ENCODE data around the gene ZNF282.
"Not testable (repeated sequence)": the region's sequence is repeated elsewhere in the genome, so short reads cannot be mapped to it uniquely, and the experiment has no call there.

The ZNF282 gene

GRCh38 chr7:149229526-149229925 is 34.2 kb downstream of the ZNF282 start:
- Histone ChIP-seq H3K9ac (ENCODE audit: low read length) (no peak overlapping the region), H3F3A (ENCODE audit: insufficient read depth) (no peaks in the 10 kb centered on the region; the same call in 1 of the 2 replicates), H3K4me3 (ENCODE audit: insufficient read depth, low read length, poor library complexity, severe bottlenecking) (no peak overlapping the region), H3K9me3 (ENCODE audit: insufficient read depth, low read length) (no peaks in the 10 kb centered on the region), H2AFZ (ENCODE audit: low read depth, low read length, severe bottlenecking) (no peak overlapping the region), H4K20me1 (ENCODE audit: low read depth, low read length) (no peaks in the 10 kb centered on the region), H3K27me3 (ENCODE audit: low read length) (no peaks in the 10 kb centered on the region), H3K9me2 (replicated peaks; ENCODE audit: insufficient read depth, low read length) (no peaks in the 10 kb centered on the region), H3K36me3 (ENCODE audit: low read length) (no peaks in the 10 kb centered on the region), H3K4me2 (ENCODE audit: low read depth, low read length, poor library complexity, severe bottlenecking) (no peak overlapping the region), H3K79me2 (ENCODE audit: insufficient read depth, low read length) (no peaks in the 10 kb centered on the region), H3K27ac (ENCODE audit: low read depth, low read length) (no peak overlapping the region)
- TF ChIP-seq EZH2phosphoT487 (conservative IDR thresholded peaks at IDR 0.05; ENCODE audit: low read length), result no peak
- no peak for TF ChIP-seq CTCF (IDR thresholded peaks at IDR 0.05; ENCODE audit: insufficient read depth, low read length, poor library complexity, severe bottlenecking)

GRCh38 chr7:149232362-149232761 is 37.0 kb downstream of the ZNF282 start:
- Histone ChIP-seq H3K9me3 (ENCODE audit: insufficient read depth, low read length) (no peaks in the 10 kb centered on the region), H3K36me3 (ENCODE audit: low read length) (no peaks in the 10 kb centered on the region), H3F3A (ENCODE audit: insufficient read depth) (no peaks in the 10 kb centered on the region; the same call in 1 of the 2 replicates), H3K4me3 (ENCODE audit: insufficient read depth, low read length, poor library complexity, severe bottlenecking) (no peak overlapping the region), H3K9me2 (replicated peaks; ENCODE audit: insufficient read depth, low read length) (no peaks in the 10 kb centered on the region), H3K27ac (ENCODE audit: low read depth, low read length) (no peak overlapping the region), H4K20me1 (ENCODE audit: low read depth, low read length) (no peaks in the 10 kb centered on the region), H2AFZ (ENCODE audit: low read depth, low read length, severe bottlenecking) (no peak overlapping the region), H3K27me3 (ENCODE audit: low read length) (no peaks in the 10 kb centered on the region), H3K79me2 (ENCODE audit: insufficient read depth, low read length) (no peaks in the 10 kb centered on the region), H3K9ac (ENCODE audit: low read length) (no peak overlapping the region), H3K4me2 (ENCODE audit: low read depth, low read length, poor library complexity, severe bottlenecking) (no peak overlapping the region)
- TF ChIP-seq EZH2phosphoT487 (conservative IDR thresholded peaks at IDR 0.05; ENCODE audit: low read length), result no peak
- TF ChIP-seq CTCF (IDR thresholded peaks at IDR 0.05; ENCODE audit: insufficient read depth, low read length, poor library complexity, severe bottlenecking), result no peak

- H3K27ac ChIP-seq (ENCODE audit: low read depth, low read length); H3K9me2 ChIP-seq (replicated peaks; ENCODE audit: insufficient read depth, low read length); H4K20me1 ChIP-seq (ENCODE audit: low read depth, low read length); H3K36me3 ChIP-seq (ENCODE audit: low read length); H3K4me2 ChIP-seq (ENCODE audit: low read depth, low read length, poor library complexity, severe bottlenecking); H3K27me3 ChIP-seq (ENCODE audit: low read length); H3K9ac ChIP-seq (ENCODE audit: low read length); H3K79me2 ChIP-seq (ENCODE audit: insufficient read depth, low read length); H3K9me3 ChIP-seq (ENCODE audit: insufficient read depth, low read length); H3K4me3 ChIP-seq (ENCODE audit: insufficient read depth, low read length, poor library complexity, severe bottlenecking); H3F3A ChIP-seq (ENCODE audit: insufficient read depth); H2AFZ ChIP-seq (ENCODE audit: low read depth, low read length, severe bottlenecking): not testable (repeated sequence)
These were observed 38.4 kb downstream of the ZNF282 start for GRCh38 chr7:149233655-149234204.

- H3K9me3 ChIP-seq (ENCODE audit: insufficient read depth, low read length), result no peaks in the 10 kb centered on the region
- no peak for TF ChIP-seq EZH2phosphoT487 (conservative IDR thresholded peaks at IDR 0.05; ENCODE audit: low read length)
- no peak for TF ChIP-seq CTCF (IDR thresholded peaks at IDR 0.05; ENCODE audit: insufficient read depth, low read length, poor library complexity, severe bottlenecking)
- no peaks in the 10 kb centered on the region for H3K36me3 ChIP-seq (ENCODE audit: low read length)
- no peak overlapping the region for H3K9ac ChIP-seq (ENCODE audit: low read length)
- H3K9me2 ChIP-seq (replicated peaks; ENCODE audit: insufficient read depth, low read length), result no peaks in the 10 kb centered on the region
- no peak overlapping the region for H2AFZ ChIP-seq (ENCODE audit: low read depth, low read length, severe bottlenecking)
- no peaks in the 10 kb centered on the region for H3K27me3 ChIP-seq (ENCODE audit: low read length)
- no peak overlapping the region for H3K27ac ChIP-seq (ENCODE audit: low read depth, low read length)
- H3K4me2 ChIP-seq (ENCODE audit: low read depth, low read length, poor library complexity, severe bottlenecking), result no peak overlapping the region
- no peaks in the 10 kb centered on the region for H3F3A ChIP-seq (ENCODE audit: insufficient read depth)
- no peak overlapping the region for H3K4me3 ChIP-seq (ENCODE audit: insufficient read depth, low read length, poor library complexity, severe bottlenecking)
- H4K20me1 ChIP-seq (ENCODE audit: low read depth, low read length), result no peaks in the 10 kb centered on the region
- peaks cover 25% of the 10 kb centered on the region for H3K79me2 ChIP-seq (ENCODE audit: insufficient read depth, low read length)
These were observed 42.2 kb downstream of the ZNF282 start for GRCh38 chr7:149237502-149237901.

Data from SU-DHL-6 (cell line).